HUES48 (cell line): Measurements from ENCODE around the gene NEIL3.

Experiments
- H3K27ac ChIP-seq: one replicate; pipeline ENCODE4 v1.7.0; 2013; ENCODE audit warnings: low read depth, low read length, inconsistent platforms
- H3K27me3 ChIP-seq: 2 replicates; pipeline ENCODE4 v1.6.1; 2013; ENCODE audit warnings: mild to moderate bottlenecking, low read length; ENCODE audit not compliant: control insufficient read depth, insufficient read depth
- H3K36me3 ChIP-seq: 2 replicates; pipeline ENCODE4 v1.6.1; 2013; ENCODE audit warnings: low read length; ENCODE audit not compliant: control insufficient read depth, insufficient read depth
- H3K4me1 ChIP-seq: 2 replicates; pipeline ENCODE4 v1.6.1; 2013; ENCODE audit warnings: mild to moderate bottlenecking, low read length; ENCODE audit not compliant: control insufficient read depth, insufficient read depth
- H3K4me3 ChIP-seq: 2 replicates; pipeline ENCODE4 v1.5.1; 2013; ENCODE audit warnings: mild to moderate bottlenecking, low read depth, low read length
- H3K9ac ChIP-seq: 2 replicates; pipeline ENCODE4 v1.6.1; 2013; ENCODE audit warnings: mild to moderate bottlenecking, low read depth, low read length, moderate library complexity
- H3K9me3 ChIP-seq: 2 replicates; pipeline ENCODE4 v1.6.1; 2013; ENCODE audit warnings: low read length; ENCODE audit not compliant: control insufficient read depth, insufficient read depth

NEIL3 gene

DNA sequence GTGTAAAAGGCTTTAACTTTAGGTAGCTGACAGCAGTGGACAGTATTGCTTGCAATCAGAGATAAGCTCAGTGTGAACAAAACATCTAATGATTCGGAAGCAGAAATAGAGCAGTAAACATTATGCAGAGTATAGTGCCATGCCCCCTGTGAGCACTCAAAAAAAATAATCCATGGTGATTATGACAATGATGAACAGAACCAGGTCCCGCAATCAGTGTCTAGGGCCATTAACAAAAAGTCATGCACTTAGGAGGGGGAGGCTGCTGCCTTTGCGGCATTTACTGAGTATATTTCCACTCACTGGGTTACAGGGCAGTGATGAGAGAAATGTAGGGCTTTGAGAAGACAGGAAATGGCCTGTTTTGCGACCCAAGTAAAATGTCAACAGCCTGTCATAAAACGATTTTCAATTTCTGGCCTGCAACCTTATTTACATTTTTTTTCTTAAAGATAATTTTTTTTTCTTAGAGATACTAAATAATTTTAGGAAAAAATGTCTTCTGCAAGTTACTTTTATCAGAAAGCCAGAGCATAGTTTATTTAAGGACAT, 27.3 kb upstream of the NEIL3 start:
- Histone ChIP-seq H3K36me3 (no peaks in the 10 kb centered on the region), H3K9ac (no peak overlapping the region), H3K4me3 (no peak overlapping the region), H3K4me1 (no peaks in the 10 kb centered on the region), H3K27me3 (no peaks in the 10 kb centered on the region), H3K27ac (no peak overlapping the region), H3K9me3 (no peaks in the 10 kb centered on the region)

- Histone ChIP-seq H3K36me3 (no peaks in the 10 kb centered on the region), H3K4me1 (no peaks in the 10 kb centered on the region), H3K9me3 (no peaks in the 10 kb centered on the region), H3K27ac (no peak overlapping the region), H3K9ac (no peak overlapping the region), H3K27me3 (no peaks in the 10 kb centered on the region), H3K4me3 (no peak overlapping the region)
These were observed 26.5 kb upstream of the NEIL3 start for GRCh38 chr4:177283167-177283566.

DNA sequence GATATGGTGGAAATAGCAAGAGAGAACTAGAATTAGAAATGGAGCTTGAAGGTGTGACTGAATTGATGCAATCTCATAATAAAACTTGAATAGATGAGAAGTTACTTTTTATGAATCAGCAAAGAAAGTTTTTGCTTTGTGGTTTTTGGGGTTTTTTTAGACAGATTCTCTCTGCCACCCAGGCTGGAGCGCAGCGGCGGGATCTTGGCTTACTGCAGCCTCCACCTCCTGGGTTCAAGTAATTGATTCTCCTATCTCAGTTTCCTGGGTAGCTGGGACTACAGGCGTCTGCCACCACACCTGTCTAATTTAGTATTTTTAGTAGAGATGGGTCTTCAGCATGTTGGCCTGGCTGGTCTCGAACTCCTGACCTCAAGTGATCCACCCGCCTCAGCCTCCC, 23.7 kb upstream of the NEIL3 start:
- no peaks in the 10 kb centered on the region for H3K4me1 ChIP-seq
- H3K9me3 ChIP-seq, result no peaks in the 10 kb centered on the region
- no peak overlapping the region for H3K27ac ChIP-seq
- H3K9ac ChIP-seq, result no peak overlapping the region
- no peaks in the 10 kb centered on the region for H3K27me3 ChIP-seq
- H3K36me3 ChIP-seq, result no peaks in the 10 kb centered on the region
- no peak overlapping the region for H3K4me3 ChIP-seq

- Histone ChIP-seq H3K36me3 (no peaks in the 10 kb centered on the region), H3K4me3 (no peak overlapping the region), H3K9ac (no peak overlapping the region), H3K9me3 (no peaks in the 10 kb centered on the region), H3K27ac (no peak overlapping the region), H3K27me3 (no peaks in the 10 kb centered on the region), H3K4me1 (no peaks in the 10 kb centered on the region)
These were observed 22.4 kb upstream of the NEIL3 start for GRCh38 chr4:177287255-177287654.

GRCh38 chr4:177288335-177288734, 21.3 kb upstream of the NEIL3 start:
- no peaks in the 10 kb centered on the region for H3K9me3 ChIP-seq
- no peaks in the 10 kb centered on the region for H3K36me3 ChIP-seq
- H3K27me3 ChIP-seq, result no peaks in the 10 kb centered on the region
- no peak overlapping the region for H3K4me3 ChIP-seq
- no peak overlapping the region for H3K27ac ChIP-seq
- H3K4me1 ChIP-seq, result no peaks in the 10 kb centered on the region
- no peak overlapping the region for H3K9ac ChIP-seq

- Histone ChIP-seq H3K27ac (no peak overlapping the region), H3K4me3 (no peak overlapping the region), H3K9ac (no peak overlapping the region), H3K36me3 (no peaks in the 10 kb centered on the region), H3K27me3 (no peaks in the 10 kb centered on the region), H3K4me1 (peaks cover 5% of the 10 kb centered on the region; the same call in 1 of the 2 replicates), H3K9me3 (no peaks in the 10 kb centered on the region)
These were observed 18.9 kb upstream of the NEIL3 start for GRCh38 chr4:177290780-177291179.

GRCh38 chr4:177292171-177292570, 17.5 kb upstream of the NEIL3 start:
- H3K9ac ChIP-seq, result no peak overlapping the region
- H3K4me1 ChIP-seq, result peaks cover 5% of the 10 kb centered on the region; the same call in 1 of the 2 replicates
- no peaks in the 10 kb centered on the region for H3K9me3 ChIP-seq
- H3K27ac ChIP-seq, result no peak overlapping the region
- no peaks in the 10 kb centered on the region for H3K36me3 ChIP-seq
- no peaks in the 10 kb centered on the region for H3K27me3 ChIP-seq
- no peak overlapping the region for H3K4me3 ChIP-seq

DNA sequence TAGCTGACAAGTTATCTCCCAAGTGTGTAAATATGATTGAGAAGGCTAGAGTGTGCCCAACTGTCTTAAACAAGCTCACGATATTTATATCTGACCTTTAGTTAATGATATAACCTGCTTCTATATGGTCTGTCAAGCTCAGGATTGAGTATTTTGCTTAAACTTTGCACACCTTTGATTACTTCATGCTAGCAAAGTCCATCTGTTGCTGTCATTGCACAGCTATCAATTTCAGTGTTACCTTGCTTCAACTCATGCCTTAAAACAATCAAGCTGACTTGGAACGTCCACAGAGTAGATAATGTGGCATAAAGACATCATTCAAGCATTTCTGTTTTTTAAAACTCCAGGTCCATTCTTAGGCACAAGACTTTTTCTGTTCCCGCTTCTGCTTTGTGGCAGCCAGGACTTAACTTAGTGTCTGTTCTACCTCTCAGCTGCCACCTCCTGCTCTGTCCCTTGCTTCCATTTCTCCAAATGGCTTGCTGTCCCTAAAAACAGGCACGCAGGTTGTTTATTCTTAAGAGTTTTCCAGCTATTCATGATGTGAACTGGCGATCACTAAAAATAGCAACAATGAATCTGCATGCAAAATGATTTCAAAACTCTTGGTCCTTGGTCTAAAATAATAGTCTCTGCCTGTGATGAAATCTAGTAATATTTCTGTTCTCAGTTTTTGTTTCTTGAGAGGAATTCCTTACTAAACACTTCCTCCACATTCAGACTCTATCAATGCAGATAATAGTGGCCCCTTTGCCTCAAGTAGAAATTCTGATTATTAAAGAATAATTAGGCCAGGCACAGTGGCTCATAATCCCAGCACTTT, 16.3 kb upstream of the NEIL3 start:
- Histone ChIP-seq H3K9ac (no peak overlapping the region), H3K4me1 (peaks cover 5% of the 10 kb centered on the region; the same call in 1 of the 2 replicates)

GRCh38 chr4:177297785-177298391, 11.8 kb upstream of the NEIL3 start:
- Histone ChIP-seq H3K9ac (no peak overlapping the region), H3K9me3 (peaks cover 7% of the 10 kb centered on the region), H3K27ac (no peak overlapping the region), H3K36me3 (no peaks in the 10 kb centered on the region), H3K27me3 (no peaks in the 10 kb centered on the region), H3K4me3 (no peak overlapping the region), H3K4me1 (peaks cover 5% of the 10 kb centered on the region; the same call in 1 of the 2 replicates)

More for the DNA sequence above, 16.3 kb upstream of the NEIL3 start:
- Histone ChIP-seq H3K36me3 (no peaks in the 10 kb centered on the region), H3K27ac (no peak overlapping the region), H3K9me3 (peaks cover 7% of the 10 kb centered on the region), H3K27me3 (no peaks in the 10 kb centered on the region), H3K4me3 (no peak overlapping the region)

DNA sequence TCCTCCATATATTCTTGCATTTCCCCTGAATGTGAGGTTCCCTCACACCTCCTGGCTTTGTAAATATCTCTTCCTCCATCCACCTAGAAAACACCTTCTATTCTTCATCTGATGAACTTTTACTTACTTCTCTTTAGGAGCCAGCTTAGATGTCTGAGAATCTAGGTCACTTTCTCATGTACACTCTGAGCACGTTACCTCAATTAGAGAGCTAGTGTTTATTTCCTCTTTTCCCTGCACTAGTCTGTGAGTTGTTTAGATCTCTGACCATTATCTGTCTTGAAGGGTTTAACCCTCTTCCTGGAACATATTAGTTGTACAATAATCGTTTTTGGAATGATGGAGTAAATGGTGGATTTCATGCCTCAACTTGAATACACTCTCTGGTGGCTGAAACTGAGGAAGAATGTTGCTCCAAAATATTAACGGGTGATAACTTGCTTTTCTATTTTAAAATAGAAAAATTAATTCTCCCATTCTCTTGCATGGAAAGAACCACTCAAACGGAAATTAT, 8.5 kb upstream of the NEIL3 start:
- Histone ChIP-seq H3K4me1 (no peaks in the 10 kb centered on the region), H3K27ac (no peak overlapping the region), H3K9ac (no peak overlapping the region), H3K9me3 (peaks cover 7% of the 10 kb centered on the region), H3K36me3 (no peaks in the 10 kb centered on the region), H3K27me3 (no peaks in the 10 kb centered on the region), H3K4me3 (no peak overlapping the region)
